Effector CD4-positive, alpha-beta T cell (primary cell): ENCODE data around the gene MACROD2.
"Not testable (repeated sequence)": the region's sequence is repeated elsewhere in the genome, so short reads cannot be mapped to it uniquely, and the experiment has no call there.

Experiments used
- DNase-seq: peaks from one replicate; pipeline ENCODE4 v3.0.0-alpha.2; 2020

MACROD2 gene

GRCh38 chr20:15333170-15333569, 1337.9 kb downstream of the MACROD2 start:
- DNase-seq: no peak

GRCh38 chr20:15336011-15336410, 1340.7 kb downstream of the MACROD2 start:
- no peak for DNase-seq

GRCh38 chr20:15336536-15336935, 1341.2 kb downstream of the MACROD2 start:
- DNase-seq: no peak

DNA sequence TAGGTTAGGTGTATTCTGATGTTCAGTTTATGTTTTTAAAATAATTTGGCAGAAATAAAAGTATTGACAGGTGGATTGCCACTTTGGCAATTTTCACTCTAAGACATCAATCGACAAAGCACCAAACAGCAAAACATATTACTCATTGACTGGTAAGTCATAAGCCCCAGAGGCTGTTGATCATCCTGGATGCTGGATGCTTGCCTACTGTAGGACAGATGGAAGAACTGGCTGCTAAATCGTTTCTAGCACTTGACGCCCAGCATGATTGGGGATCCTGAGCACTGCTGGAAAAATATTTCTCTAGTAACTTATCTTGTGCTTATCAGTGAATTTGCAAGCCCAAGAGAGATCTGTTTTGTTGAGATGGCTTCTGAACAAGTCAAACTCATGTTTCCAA, 1343.9 kb downstream of the MACROD2 start:
- DNase-seq: no peak

GRCh38 chr20:15342991-15343523, 1347.7 kb downstream of the MACROD2 start:
- no peak for DNase-seq

DNA sequence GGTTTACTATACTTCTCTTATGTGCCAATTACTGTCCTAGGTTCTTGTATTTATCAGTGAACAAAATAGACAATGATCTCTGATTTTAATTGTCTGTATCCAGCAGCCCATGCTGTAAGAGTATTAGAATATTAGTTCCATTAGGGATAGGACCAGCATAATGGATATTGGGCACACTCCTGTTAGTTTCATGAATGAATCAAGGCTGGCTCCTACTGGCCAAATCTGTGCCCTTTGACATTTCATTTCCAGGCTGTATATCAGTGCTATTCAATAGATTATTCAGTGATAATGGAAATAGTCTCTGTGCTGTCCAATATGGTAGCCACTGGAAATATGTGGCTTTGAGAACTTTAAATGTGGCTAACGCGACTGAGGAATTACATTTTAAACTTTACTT, 1350.0 kb downstream of the MACROD2 start:
- DNase-seq: no peak

DNA sequence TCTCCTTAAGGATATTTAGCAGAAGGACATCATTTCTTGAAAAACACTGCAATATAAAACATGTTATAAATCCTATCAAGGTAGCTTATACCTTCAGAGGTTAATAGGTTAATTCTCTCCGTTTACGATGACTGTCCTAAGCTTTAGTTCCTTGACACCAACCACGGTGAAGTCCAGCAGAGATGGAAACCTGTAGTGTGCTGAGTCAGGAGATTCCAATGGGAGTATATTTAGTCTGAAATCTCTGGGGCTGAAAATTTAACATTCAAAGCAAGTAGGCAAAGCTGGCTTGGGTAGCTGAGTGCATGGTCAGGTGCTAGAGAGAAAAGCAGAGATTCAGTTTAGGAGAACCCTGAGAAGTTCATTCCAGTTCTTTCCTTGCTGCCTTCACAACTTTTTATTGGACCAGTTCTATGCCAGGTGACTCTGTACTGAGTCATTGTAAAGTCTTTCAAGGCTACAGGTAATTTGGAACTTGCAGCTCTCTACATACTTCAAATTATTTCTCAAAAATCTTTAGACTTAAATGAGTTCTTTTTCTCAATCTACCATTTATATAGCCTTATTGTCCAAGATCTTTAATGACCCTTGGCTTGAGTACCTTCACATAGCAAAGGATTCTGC, 1351.5 kb downstream of the MACROD2 start:
- DNase-seq: no peak

DNA sequence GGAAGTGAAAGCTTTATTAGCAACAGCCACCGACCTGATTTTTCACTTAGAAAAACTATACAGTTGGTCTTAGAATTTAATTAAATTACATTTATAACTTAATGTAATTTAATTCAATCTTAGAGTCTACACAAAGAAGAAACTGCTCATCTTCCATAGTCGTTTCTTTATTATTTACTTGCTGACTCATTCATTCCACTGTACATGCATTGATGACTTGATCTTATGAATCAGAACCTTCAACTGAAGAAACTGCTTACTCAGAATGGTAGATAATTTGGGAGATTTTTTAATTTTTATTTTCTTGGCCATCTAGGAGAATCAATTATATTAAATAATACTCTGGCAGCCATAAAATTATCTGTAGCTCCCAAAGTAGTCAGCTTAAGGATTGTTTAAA, 1363.7 kb downstream of the MACROD2 start:
- no peak for DNase-seq

- no peak for DNase-seq
These were observed 1367.5 kb downstream of the MACROD2 start for GRCh38 chr20:15362849-15363248.

DNA sequence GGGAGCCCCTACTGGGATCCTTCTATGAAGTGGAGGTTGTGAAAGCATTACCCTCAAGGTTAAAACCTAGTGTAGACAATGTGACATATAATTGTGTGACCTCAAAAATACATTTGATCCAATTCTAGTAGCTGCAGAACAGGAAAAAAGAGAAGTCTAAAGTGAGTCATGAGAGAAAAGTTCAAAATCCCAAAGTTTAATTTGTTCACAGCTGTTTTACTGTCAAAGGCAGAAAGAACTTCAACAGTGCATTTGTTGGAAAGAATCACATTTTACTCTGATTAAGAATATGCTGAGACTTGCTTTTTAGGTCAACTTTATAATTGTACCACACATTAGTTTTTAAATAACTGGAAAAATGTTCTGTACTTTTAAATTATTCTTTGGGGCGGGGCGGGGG, 1369.5 kb downstream of the MACROD2 start:
- DNase-seq: no peak

DNA sequence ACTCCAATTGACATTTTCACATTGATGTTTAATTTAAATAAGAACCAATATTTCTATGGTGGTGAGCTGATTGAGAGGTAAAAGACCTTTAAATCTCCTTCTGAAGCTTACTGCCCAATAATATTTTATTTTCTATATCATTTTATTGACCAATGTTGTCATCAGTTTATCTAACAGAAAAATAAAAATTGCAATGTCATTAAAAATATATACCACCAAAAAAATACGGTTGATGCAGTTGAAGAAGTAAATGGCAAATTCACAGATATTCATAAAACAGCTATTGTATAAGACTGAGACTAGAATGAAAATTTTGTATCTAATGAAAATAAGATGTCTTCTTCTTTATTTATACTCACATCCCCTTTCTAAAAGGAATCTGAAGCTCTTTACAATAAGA, 1375.1 kb downstream of the MACROD2 start:
- DNase-seq: no peak

DNA sequence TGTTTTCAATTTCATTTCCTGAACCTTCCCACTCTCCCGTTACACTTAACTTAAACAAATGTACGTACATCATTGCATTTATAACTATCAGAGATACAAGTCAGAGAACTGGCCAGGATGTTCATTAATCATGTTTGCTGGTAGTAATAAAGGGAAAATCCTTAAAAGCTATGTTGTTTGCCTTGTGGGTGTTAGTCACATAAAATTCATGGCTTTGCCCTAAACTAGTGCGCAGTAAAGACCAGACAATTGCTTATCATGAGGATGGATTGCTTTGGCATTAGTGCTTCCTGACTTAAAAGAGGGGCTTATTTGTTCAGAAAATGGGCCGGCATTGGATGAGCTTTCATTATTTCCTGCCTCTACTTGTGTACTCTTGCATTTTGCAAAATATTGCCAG, 1379.4 kb downstream of the MACROD2 start:
- no peak for DNase-seq

DNA sequence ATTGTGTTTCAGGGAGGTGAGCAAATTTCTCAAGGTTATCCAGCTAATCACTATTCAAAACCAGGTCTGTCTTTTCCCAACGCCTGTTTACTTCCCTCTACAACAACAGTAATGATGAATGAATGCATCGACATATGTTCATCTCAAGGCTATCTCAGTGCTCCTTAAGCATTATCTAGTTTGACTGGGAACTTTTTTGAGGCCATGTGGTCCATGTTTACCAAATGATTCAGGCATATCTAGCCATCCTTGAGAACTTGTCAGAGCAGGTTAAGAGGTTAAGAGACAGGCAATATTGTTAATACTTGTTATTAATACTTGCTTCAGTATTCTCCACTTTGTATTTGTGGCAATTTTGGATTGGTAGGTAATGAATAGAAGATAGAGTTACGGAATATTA, 1380.5 kb downstream of the MACROD2 start:
- no peak for DNase-seq

DNA sequence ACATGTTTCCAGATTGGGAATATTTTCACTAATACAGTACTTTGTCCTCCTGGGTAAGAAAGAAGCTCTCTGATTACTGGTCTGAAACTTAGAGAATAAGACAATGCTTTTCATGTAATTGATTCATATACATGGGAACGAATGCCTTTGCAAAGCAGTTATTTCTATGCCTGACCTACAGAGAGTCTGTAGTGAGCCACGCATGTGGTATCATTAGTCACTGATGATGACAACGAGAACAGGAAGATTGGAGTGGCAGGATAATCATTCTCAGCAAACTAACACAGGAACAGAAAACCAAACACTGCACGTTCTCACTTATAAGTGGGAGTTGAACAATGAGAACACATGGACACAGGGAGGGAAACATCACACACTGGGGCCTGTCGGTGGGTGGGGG, 1382.3 kb downstream of the MACROD2 start:
- DNase-seq: not testable (repeated sequence)

DNA sequence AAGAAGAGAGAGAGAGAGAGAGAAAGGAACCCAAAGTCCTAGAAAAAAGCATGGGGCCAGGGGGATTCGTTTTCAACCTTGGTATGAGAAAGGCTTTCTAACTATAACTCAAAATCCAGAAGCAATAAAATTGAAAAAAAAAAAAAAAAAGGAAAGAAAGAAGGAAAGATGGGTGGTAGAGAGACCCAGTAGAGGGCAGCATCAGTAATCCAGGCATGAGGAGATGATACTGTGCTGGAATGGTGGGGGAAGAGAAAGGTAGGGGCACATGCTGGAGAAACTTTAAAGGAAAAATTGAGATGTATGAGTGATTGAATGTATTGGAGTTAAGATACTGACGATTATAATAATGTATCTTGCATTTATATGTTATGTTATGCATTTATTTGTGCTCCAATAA, 1382.8 kb downstream of the MACROD2 start:
- no peak for DNase-seq

GRCh38 chr20:15379681-15380296, 1384.5 kb downstream of the MACROD2 start:
- no peak for DNase-seq

- DNase-seq: no peak
These were observed 1385.5 kb downstream of the MACROD2 start for GRCh38 chr20:15380770-15381169.

DNA sequence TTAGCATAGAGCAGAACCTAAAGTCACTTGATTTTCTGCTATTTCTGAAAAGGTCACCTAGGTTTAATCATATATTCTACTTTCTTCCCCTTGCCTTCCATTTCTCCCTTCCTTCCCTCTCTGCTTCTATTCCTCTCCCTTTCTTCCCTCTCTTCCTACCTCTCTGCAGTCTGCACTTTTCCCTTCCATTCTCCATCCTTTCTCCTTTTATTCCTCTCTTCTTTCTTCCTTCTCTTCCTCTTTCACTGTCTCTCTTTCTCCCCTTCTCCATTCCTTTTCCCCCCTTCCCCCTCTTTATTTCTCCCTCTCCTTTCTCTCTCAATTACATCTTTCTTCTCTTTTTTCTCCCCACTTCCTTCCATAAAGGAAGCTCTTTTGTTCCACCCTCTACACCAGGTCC, 1391.9 kb downstream of the MACROD2 start:
- DNase-seq: no peak

- no peak for DNase-seq
These were observed 1400.1 kb downstream of the MACROD2 start for GRCh38 chr20:15395457-15395856.

DNA sequence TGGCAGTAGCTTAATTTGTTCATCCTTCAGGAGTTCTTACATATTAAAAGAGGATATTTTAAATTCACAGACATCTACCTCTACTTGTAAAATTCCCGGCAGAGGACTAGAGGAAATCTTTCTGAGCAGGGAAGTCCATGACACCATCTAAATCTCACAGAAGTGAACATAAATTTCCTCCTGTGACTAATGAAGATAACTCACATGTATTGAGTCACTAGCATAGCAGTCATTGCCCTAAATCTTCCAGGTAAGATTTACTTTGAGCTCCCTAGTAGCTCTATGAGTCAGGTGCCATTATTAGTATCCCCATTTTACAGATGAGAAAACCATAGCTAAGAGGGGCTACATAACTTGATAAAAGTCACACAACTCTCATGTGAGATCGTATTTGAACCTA, 1400.7 kb downstream of the MACROD2 start:
- DNase-seq: no peak

DNA sequence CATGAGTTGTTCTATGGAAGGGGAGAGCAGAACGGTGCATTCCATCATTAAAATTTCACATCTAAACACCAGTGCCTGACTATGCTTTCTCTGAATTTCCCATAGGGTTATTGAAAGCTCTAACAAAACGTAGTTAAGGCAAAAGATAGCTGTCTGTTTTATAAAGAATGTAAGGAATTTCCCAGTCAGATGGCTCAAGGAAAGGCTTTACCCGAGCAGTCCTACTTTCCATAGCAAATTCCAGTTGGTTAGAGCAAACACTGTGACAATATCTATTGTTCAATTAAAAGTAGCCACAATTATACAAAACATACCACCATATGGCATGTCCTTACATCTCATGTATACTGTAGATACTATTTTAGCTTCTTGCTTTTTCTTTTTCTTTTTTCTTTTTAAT, 1401.6 kb downstream of the MACROD2 start:
- DNase-seq: no peak

DNA sequence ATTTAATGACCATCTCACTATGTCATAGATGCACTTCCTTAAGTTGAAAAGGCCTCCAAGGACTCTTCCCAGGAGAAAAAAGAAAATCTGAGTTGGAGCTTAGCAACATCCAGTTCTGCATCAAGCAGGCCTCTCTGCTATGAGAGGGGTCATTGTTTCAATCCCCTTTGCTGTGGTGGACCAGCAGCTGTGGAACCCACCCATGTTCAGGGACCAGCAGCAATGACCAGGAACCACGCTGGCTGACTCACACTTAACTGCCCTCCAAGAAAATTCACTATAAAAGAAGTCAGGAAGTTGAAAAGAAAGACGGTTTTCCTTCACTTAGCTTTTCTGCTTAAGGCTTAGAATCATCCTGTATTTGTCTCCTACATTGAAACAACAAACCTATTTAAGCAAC, 1404.5 kb downstream of the MACROD2 start:
- no peak for DNase-seq

DNA sequence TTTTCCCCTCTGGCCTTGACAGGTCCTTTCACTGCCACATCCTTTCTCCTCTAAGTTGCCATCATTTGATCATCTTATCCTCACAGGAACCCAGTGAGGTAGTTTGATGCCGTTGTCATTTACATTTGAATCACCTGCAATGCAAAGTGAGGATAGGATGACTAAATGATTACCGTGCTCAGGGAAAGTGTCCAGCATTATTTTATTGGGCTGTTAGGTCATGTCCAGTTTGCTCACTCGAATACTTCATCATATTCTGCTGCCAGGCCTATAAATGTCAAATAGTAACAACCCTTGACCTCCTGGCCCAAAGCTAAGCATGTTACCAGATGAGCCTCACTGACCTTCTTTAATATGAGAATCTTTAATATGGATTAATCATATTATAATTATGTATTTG, 1410.8 kb downstream of the MACROD2 start:
- no peak for DNase-seq

GRCh38 chr20:15411781-15412180, 1416.5 kb downstream of the MACROD2 start:
- DNase-seq: no peak

- no peak for DNase-seq
These were observed 1420.6 kb downstream of the MACROD2 start for GRCh38 chr20:15415908-15416307.
